Skeletal muscle satellite cell (primary cell): Measurements from ENCODE around the gene HS6ST1.
A peak's percentile ranks its signal among the peaks of the same experiment; 100 is the strongest.

Experiments used
- H3K27me3 ChIP-seq: 2 replicates; pipeline ENCODE4 v1.7.0; 2013; ENCODE audit warnings: low read length; ENCODE audit not compliant: control insufficient read depth, insufficient read depth
- H3K36me3 ChIP-seq: 2 replicates; pipeline ENCODE4 v1.7.0; 2013; ENCODE audit warnings: mild to moderate bottlenecking, control low read depth, low read length; ENCODE audit not compliant: insufficient read depth
- H3K4me1 ChIP-seq: 2 replicates; pipeline ENCODE4 v1.7.0; 2013; ENCODE audit warnings: low read length; ENCODE audit not compliant: control insufficient read depth, insufficient read depth
- H3K4me2 ChIP-seq: 2 replicates; pipeline ENCODE4 v1.7.0; 2013; ENCODE audit warnings: mild to moderate bottlenecking, low read length
- H3K4me3 ChIP-seq: 2 replicates; pipeline ENCODE4 v1.7.0; 2013; ENCODE audit warnings: low read length
- H3K9ac ChIP-seq: 2 replicates; pipeline ENCODE4 v1.7.0; 2013; ENCODE audit warnings: mild to moderate bottlenecking, low read depth, low read length, moderate library complexity
- H3K9me3 ChIP-seq: replicated peaks from 2 replicates; pipeline ENCODE4 v1.7.0; 2013; ENCODE audit warnings: mild to moderate bottlenecking, control low read depth, low read length

HS6ST1 gene

GRCh38 chr2:128325611-128326181 lies 7.0 kb upstream of the HS6ST1 start:
- peaks cover 11% of the 10 kb centered on the region for H3K4me1 ChIP-seq
- no peak overlapping the region for H3K4me2 ChIP-seq
- H3K9ac ChIP-seq = no peak overlapping the region
- H3K4me3 ChIP-seq = no peak overlapping the region
- no peaks in the 10 kb centered on the region for H3K27me3 ChIP-seq
- H3K9me3 ChIP-seq = no peaks in the 10 kb centered on the region
- no peaks in the 10 kb centered on the region for H3K36me3 ChIP-seq

- Histone ChIP-seq H3K27me3 (no peaks in the 10 kb centered on the region), H3K9me3 (no peaks in the 10 kb centered on the region), H3K4me2 (no peak overlapping the region), H3K36me3 (no peaks in the 10 kb centered on the region), H3K4me1 (peaks cover 11% of the 10 kb centered on the region), H3K9ac (no peak overlapping the region), H3K4me3 (no peak overlapping the region)
Observed at GRCh38 chr2:128324897-128325410, 6.3 kb upstream of the HS6ST1 start.

DNA sequence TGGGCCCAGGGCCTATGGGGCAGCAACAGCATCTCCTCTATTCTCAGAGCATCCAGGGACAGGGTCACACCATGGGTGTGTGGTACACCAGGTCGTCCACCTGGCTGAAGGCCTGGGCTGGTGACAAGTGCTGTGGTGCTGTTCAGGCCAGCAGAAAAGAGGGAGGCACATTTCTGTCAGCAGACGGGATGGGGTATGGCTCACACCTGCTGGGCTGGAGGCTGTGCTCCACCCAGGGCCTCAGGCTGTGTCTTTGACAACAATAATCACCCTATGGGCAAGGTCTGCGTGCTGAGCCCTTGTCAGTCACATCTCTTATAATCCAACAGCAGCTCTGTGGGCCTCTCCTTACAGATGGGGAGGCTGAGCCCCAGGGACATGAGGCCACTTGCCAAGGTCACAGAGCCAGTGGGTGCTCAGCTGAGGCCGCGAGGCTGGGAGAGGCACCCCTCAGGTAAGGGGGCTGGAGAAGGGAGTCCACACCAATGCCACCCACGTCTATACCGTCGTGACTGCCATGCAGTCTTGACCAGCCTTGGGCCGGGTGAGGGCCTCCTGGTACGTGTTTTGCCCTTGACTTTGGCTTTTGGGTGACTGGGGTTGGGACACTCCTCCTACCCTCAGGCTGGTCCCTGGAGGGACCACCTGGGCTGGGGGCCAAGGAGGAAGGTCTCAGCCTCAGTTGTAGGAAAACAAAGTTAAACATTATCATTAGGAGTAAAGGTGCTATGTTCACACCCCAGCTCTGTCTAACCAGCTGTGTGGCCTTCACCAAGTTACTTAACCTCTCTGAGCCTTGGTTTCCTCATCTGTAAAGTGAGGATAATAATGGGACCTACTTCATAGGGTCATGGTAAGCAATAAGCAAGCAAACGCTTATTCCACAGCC lies 5.6 kb upstream of the HS6ST1 start:
- no peaks in the 10 kb centered on the region for H3K9me3 ChIP-seq
- no peak overlapping the region for H3K4me2 ChIP-seq
- peaks cover 11% of the 10 kb centered on the region for H3K4me1 ChIP-seq
- H3K9ac ChIP-seq = no peak overlapping the region
- no peak overlapping the region for H3K4me3 ChIP-seq
- H3K27me3 ChIP-seq = no peaks in the 10 kb centered on the region
- H3K36me3 ChIP-seq = no peaks in the 10 kb centered on the region

- H3K9ac ChIP-seq = no peak overlapping the region
- H3K4me2 ChIP-seq = no peak overlapping the region
- no peaks in the 10 kb centered on the region for H3K36me3 ChIP-seq
Observed at GRCh38 chr2:128323555-128323931, 4.9 kb upstream of the HS6ST1 start.

GRCh38 chr2:128322715-128323554 lies 4.3 kb upstream of the HS6ST1 start:
- no peaks in the 10 kb centered on the region for H3K27me3 ChIP-seq
- peak overlapping the region; percentile 94 for H3K4me2 ChIP-seq
- peak overlapping the region; percentile 88 for H3K9ac ChIP-seq
- no peaks in the 10 kb centered on the region for H3K36me3 ChIP-seq
- H3K4me1 ChIP-seq = peaks cover 11% of the 10 kb centered on the region
- H3K4me3 ChIP-seq = peak overlapping the region; percentile 76
- H3K9me3 ChIP-seq = no peaks in the 10 kb centered on the region

More at GRCh38 chr2:128323555-128323931, 4.9 kb upstream of the HS6ST1 start:
- Histone ChIP-seq H3K27me3 (no peaks in the 10 kb centered on the region), H3K4me3 (no peak overlapping the region), H3K4me1 (peaks cover 11% of the 10 kb centered on the region), H3K9me3 (no peaks in the 10 kb centered on the region)

- no peaks in the 10 kb centered on the region for H3K27me3 ChIP-seq
- H3K4me1 ChIP-seq = peaks cover 19% of the 10 kb centered on the region
- peak overlapping the region; percentile 88 for H3K9ac ChIP-seq
- H3K4me3 ChIP-seq = peak overlapping the region; percentile 76
- peak overlapping the region; percentile 94 for H3K4me2 ChIP-seq
- H3K9me3 ChIP-seq = no peaks in the 10 kb centered on the region
- H3K36me3 ChIP-seq = no peaks in the 10 kb centered on the region
Observed at GRCh38 chr2:128321784-128322714, 3.4 kb upstream of the HS6ST1 start.

- H3K4me3 ChIP-seq = peak overlapping the region; percentile 76
Observed at GRCh38 chr2:128320906-128321771, 2.5 kb upstream of the HS6ST1 start.

GRCh38 chr2:128320192-128320905 lies 1.7 kb upstream of the HS6ST1 start:
- Histone ChIP-seq H3K36me3 (no peaks in the 10 kb centered on the region), H3K4me3 (no peak overlapping the region), H3K27me3 (no peaks in the 10 kb centered on the region), H3K4me1 (peaks cover 25% of the 10 kb centered on the region), H3K4me2 (no peak overlapping the region), H3K9me3 (no peaks in the 10 kb centered on the region), H3K9ac (no peak overlapping the region)

More at GRCh38 chr2:128320906-128321771, 2.5 kb upstream of the HS6ST1 start:
- H3K9me3 ChIP-seq = no peaks in the 10 kb centered on the region
- no peak overlapping the region for H3K9ac ChIP-seq
- peaks cover 25% of the 10 kb centered on the region for H3K4me1 ChIP-seq
- peak overlapping the region; percentile 94 for H3K4me2 ChIP-seq
- H3K36me3 ChIP-seq = no peaks in the 10 kb centered on the region
- H3K27me3 ChIP-seq = no peaks in the 10 kb centered on the region

DNA sequence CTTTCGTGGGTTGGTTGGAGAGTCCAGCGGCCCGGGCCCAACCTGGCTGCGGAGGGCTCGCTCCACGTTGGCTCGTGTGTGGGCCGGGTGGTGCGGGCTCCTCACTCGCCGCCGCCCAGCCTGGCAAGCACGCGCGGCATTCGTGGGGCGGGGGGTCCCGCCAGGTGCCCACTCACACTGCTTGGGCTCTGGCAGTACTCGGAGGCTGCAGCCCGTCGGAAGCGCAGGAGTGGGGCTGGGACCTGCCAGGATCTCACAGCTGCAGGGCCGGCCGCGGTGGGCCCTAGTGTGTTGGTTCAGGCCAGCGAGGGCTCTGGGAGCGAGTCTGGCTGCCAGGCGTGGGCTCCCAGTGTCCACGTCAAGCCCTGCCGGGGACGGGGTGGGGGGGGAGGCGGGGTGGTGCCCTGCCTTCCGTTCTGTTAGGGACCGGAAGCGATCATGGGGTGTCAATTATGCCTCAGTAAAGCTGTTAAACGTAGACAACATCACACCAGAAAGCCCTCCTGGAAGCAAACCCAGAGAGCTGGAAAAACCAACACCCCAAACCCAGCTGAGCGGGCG lies 1.0 kb upstream of the HS6ST1 start:
- peak overlapping the region; percentile 98 for H3K4me2 ChIP-seq
- peaks cover 25% of the 10 kb centered on the region for H3K4me1 ChIP-seq
- H3K36me3 ChIP-seq = no peaks in the 10 kb centered on the region

More for the DNA sequence above, 1.0 kb upstream of the HS6ST1 start:
- H3K9ac ChIP-seq = no peak overlapping the region
- H3K27me3 ChIP-seq = no peaks in the 10 kb centered on the region
- peak overlapping the region; percentile 83 for H3K4me3 ChIP-seq
- no peaks in the 10 kb centered on the region for H3K9me3 ChIP-seq
